Stimulated activated CD4-positive, alpha-beta T cell treated with anti-CD3 and anti-CD28 coated beads, Interleukin-4, amount 100 ng/mL, for 1 hour (primary cell): ENCODE results near the gene ATG2B.
"Not testable (repeated sequence)": the region's sequence is repeated elsewhere in the genome, so short reads cannot be mapped to it uniquely, and the experiment has no call there.

Experiments used
- DNase-seq: peaks from one replicate; pipeline ENCODE4 v3.0.0-alpha.2; 2020

The ATG2B gene

DNA sequence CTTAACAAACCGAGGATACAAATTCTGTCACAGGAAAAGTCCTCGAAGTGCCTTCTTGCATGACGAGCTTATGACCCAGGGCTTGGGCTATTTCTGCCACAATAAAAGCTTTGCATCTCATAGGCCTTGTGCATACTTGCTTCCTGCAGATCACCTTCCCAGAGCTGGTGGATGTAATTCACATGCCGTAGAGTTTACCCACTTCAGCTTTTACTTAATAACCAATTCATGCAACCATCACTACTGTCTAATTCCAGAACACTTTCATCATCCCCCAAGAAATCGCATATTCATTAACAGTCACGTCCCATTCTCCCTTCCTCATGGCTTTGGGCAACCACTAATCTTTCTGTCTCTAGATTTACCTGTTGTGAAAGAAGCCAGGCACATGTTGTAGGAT, 116.1 kb downstream of the ATG2B start:
- no peak for DNase-seq

DNA sequence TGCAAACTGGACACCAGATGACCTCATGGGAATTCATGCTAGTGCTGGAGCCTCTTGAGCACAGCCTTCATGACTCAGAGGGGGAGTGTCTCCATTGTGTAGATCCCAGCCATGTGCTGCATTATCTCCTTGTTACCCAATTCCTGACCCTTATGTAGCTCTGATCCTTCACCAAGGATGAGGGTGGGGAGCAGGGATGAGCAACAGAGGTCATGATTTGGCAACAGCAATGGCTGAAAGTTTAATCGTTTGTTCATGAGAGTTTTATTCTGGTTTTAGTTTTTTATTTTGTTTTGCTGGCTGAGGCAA, 116.6 kb downstream of the ATG2B start:
- DNase-seq: no peak

DNA sequence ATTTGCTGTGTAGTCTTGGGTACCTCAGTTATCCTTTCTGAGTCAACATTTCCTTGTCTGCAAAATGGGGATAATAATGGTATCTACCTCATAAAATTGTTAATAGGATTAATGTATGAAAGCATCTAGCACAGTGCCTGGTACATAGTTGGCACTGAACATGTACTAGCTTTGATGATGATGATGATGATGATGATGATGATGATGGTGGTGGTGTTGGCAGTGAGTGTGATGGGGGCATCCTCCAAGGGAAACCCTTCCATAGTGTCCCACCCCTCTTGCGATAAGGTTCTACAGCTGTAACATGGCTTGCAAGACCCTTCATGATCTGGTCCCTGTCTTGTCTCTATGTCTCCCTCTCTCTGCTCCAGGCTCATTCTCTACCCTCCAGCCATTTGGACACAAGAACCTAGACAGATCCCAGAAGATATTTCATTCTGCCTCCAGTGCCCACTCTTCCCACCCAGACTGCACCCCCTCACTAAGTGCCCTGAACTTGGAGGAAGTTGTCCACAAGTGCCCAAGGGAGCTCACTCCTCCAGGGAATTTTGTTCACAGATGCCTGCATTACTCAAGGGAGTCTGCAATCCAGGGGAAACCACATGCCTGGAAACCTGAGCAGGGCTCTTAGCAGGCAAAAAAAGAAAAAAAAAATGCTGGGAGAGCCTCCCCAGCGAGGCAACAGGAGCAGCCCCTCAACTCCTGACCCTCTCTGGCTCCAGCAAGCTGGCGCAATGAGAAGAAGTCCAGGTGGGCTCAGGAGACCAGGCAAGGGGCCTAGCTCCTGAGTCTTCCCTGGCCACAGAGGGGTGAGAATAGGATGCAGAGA, 117.2 kb downstream of the ATG2B start:
- DNase-seq: no peak

DNA sequence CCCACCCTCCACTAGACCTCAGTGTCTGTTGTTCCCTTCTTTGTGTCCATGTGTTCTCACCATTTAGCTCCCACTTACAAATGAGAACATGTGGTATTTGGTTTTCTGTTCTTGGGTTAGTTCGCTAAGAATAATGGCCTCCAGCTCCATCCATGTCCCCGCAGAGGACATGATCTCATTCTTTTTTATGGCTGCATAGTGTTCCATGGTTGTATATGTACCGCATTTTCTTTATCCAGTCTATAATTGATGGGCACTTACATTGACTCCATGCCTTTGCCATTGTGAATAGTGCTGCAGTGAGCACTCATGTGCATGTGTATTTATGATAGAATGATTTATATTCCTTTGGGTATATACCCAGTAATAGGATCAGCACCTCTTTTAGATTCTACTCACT, 118.1 kb downstream of the ATG2B start:
- not testable (repeated sequence) for DNase-seq

DNA sequence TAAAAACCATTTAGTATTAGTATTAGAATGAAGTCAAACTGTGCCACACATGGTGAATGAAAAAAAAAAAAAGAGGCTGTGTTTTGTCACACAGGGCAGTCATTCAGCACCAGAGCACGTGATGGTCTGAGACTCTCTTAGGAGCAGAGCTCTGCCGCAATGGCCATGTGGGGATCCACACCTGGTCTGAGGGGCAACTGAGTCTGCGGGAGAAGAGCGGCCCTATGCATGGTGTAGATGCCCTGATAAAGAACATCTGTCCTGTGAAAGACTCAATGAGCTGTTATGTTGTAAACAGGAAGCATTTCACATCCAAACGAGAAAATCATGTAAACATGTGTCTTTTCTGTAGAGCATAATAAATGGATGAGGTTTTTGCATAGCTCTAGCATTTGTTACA, 119.4 kb downstream of the ATG2B start:
- DNase-seq: no peak

DNA sequence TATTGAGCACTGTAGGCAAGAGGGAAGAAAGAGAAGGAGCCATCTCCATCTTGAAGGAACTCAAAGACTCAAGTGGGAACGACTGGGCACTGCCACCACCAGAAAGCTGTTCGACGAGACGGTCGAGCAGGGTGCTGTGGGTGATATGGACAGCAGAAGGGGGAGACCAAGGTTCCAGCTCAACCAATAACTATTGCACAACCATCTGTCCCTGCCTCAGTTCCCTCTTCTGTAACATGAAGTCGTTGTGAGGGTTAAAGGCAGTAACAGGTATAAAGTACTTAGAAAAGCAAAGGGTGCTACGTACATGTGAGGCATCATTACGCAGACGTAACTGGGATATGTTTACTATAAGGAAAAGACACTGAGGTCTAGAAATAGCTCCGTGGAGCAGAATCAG, 121.0 kb downstream of the ATG2B start:
- no peak for DNase-seq

DNA sequence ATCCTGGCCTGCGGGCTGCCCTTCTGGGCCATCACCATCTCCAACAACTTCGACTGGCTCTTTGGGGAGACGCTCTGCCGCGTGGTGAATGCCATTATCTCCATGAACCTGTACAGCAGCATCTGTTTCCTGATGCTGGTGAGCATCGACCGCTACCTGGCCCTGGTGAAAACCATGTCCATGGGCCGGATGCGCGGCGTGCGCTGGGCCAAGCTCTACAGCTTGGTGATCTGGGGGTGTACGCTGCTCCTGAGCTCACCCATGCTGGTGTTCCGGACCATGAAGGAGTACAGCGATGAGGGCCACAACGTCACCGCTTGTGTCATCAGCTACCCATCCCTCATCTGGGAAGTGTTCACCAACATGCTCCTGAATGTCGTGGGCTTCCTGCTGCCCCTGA, 122.5 kb downstream of the ATG2B start:
- DNase-seq: no peak

DNA sequence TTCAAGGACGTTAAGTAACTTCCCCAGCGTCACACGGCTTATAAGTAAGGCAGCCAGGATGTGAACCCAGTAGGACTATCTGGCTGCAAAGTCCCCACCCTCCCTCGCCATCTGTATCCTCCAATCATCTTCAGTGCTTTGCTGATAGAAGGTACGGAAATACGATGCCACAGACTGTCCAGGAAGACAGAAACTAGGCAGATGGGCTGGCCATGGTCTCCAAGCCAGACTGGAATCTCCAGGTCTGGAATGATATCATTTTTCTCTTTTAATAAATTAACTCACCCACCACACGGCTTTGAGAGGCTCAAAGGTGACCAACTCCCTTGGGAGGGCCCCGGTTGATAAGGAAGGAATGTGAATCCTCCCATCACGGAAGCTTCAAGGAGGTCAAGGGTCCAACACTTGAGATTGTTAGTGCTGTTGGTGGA, 123.4 kb downstream of the ATG2B start:
- DNase-seq: no peak

DNA sequence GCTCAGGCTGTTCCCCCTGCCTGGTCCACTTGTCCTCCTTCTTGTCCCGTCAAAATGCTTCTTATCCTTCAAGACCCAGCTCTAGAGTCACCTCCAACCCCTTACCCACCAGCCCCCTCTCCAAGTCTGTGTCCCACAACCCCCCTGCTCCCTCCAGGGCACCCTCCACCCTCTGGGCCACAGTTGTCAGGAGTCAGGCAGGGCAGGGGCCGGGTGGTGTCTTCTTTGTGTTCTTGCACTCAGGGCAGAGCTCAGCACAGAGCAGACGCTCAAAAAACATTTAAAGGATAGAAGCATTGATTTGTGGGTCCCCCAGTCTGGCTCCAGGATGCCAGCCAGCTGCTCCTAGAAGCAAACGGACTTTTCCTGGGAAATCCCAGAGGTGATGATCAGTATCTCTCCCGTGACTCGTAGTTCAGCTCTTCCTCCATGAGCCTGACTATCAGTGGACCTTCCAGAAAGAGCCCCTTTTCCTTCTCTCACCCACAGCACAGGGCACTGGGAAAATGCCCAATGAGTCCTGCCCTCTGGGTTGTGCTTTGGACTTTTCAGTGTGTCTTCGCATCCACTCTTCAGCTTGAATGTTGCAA, 124.4 kb downstream of the ATG2B start:
- DNase-seq: no peak

DNA sequence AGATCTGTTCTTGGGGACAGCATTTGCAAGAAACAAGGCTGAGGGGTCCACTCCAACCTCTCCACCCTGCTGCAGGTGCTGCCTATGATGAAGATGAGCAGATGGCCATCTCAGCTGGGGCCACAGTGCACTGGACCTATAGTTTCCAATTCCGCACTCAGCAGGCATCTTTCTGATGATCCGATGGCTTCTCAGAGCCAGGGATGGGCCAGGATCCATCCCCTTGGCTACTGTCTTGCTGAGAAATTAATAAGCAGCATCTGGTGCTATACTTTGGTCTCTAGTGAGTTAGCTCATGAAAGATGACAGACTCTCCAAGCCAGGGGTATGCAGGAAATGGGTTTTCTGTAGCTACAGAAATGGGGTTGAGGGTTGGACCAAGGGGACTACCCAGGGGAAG, 125.5 kb downstream of the ATG2B start:
- no peak for DNase-seq

DNA sequence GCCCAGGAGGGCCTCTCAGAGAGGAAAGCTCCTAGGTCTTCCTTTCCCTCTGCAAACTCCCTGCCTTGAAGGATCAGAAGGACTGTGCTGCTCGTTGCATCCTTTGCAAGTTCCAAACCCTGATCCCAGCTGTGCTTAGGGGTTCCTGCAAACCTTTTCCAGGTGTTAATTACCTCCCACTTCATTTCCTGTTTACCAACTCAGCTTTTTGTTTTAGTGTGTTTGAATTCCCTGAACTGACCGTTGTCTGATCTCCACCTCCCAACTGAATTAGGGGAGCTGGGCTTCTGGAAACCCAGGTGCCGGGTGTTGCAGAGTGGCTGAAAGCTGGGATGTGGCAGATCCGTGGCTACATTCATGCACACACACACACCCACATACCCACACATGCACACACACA, 127.7 kb downstream of the ATG2B start:
- DNase-seq: no peak

DNA sequence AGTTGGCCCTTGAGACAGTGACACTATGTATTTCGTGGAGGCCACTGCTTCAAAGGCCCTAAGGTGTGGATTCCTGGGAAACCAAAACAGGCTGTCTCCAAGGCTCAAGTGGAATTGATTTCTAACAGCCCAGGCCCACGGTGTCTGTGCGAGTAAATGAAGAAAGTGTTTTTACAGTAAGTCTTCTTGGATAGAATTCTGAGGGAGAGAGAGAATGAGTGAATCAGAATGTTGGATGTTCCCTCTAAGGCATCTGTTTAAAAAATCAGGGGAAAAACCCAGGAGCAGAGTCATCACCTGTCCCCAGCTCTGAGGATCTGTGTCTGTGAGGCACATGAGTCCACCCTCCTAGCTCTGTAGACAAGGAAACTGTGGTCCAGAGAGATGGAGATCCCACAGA, 129.5 kb downstream of the ATG2B start:
- no peak for DNase-seq

DNA sequence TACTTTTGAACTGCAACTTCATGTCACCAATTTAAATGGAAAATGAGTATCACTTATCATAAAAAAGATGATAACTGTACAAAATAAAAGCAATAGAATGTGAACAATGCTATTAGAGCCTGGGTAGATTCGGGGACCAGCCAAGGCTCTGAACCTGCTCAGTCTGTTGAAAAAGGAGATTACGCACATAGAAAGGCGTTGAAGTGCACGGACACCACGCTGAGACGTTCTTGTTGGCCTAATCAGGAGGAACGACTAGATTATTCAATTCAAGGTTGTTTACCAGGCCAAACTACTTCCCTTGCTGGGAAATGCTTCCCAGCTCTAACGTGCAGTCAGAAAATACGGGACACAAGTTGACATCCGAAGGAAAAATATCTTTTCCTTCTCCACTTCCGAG, 130.6 kb downstream of the ATG2B start:
- no peak for DNase-seq

DNA sequence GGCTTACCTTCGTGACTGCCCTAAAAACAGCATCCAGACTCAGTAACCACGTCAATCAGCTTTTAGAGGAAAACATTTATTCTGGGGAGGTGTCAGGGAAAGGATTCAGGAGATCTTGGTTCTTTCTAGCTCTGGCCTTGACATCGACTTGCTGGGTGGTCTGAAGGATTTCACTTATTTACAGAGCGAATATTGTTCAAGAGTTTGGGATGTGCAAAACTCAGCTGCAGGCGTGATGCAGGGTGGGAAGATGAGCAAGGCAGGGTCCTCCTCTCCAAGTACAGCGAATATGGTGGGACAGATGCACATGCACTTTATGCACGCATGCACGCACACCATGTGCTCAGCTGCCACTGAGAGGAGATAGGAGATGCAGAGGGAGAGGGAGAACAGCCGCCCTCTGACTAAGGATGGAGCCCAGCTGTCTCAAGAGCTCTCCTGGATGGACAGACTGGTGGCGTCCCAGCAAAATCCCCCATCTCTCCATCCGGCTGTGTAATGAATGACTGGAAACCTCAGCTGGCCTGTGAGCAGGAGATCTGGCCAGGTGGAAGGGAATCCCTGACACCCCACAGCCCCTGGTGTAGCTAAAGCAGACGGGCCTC, 131.5 kb downstream of the ATG2B start:
- no peak for DNase-seq

DNA sequence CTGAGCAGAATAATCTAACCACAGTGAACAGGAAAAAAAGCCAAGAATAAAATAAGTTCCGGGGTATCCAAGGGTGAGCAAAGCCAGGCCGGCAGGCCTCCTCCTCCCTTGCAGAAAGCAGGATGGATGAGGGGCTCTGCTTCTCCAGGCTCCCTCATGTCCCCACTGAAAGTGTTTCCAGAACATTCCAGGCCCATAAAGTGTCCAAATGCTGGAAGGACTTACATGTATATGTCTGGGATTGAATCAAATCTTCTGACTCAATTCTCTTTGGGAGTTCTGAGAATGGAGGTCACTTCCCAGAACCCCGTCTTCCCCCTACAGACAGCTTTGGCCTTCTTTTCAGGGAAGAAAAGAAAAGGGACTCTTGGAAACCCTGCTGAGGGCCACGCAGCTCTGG, 132.1 kb downstream of the ATG2B start:
- no peak for DNase-seq

DNA sequence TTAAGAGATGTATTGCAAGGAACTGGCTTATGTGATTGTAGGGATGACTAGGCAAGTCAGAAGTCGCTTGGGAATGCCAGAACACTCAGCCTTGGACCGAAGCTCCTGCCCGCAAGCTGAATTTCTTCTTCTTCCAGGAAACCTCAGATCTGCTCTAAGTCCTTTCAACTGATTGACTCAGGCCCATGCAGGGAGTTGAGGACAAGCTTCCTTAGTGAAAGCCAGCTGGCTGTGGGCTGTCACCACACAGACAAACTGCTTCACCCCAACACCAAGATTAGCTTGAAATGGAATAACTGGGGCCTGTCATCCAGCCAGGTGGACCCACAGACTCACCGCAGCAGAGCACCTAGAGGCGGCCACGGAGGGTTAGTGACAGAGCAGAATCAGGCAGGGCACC, 133.8 kb downstream of the ATG2B start:
- DNase-seq: no peak
